IMR-90 (cell line): ENCODE results near the gene CERK. TPM values are rescaled to one million over a fixed set of nuclear protein-coding genes. Genes with fewer than 3 reads are reported as not detected.

Experiments
- ATAC-seq: fragments of 200-7000 bp; cut with Tn5 transposase; 2 replicates; pipeline ENCODE4 v1.9.1; 2020; ENCODE audit warnings: low read depth, mild to moderate bottlenecking, moderate library complexity
- BruUV-seq: library from RNA; stranded (reverse); fragments of 400-500 nt; replicated peaks from 2 replicates; lab custom pipeline; 2021; lab: Mats Ljungman, UMichigan
- CTCF ChIA-PET: fragments of 300-600 bp; formaldehyde crosslinking; extraction: SDS; loops from one replicate; lab custom pipeline; 2021; ENCODE audit warnings: antibody characterized with exemption; lab: Yijun Ruan, JAX
- POLR2A ChIA-PET: fragments of 300-600 bp; sonication (Branson Sonifier 250); formaldehyde crosslinking; loops from one replicate; lab custom pipeline; 2022; ENCODE audit warnings: antibody characterized with exemption; ENCODE audit not compliant: unreplicated experiment; lab: Charles Lee
- DNase-seq: peaks from one replicate; pipeline ENCODE4 v3.0.0; 2013
- H2AFZ ChIP-seq: replicated peaks from 2 replicates; pipeline ENCODE3; 2013; ENCODE audit warnings: low read length, mild to moderate bottlenecking; ENCODE audit not compliant: poor library complexity
- H2AK5ac ChIP-seq: 2 replicates; pipeline ENCODE4 v1.6.1; 2013; ENCODE audit warnings: low read depth, low read length, inconsistent platforms
- H2AK9ac ChIP-seq: replicated peaks from 2 replicates; pipeline ENCODE3; 2013; ENCODE audit warnings: mild to moderate bottlenecking, low read depth, low read length, moderate library complexity; ENCODE audit not compliant: poor library complexity
- H2BK120ac ChIP-seq: 2 replicates; pipeline ENCODE4 v1.6.1; 2013; ENCODE audit warnings: low read depth, low read length, inconsistent platforms
- H2BK15ac ChIP-seq: 3 replicates; pipeline ENCODE4 v1.6.1; 2013; ENCODE audit warnings: low read depth, low read length, inconsistent platforms
- H2BK20ac ChIP-seq: 2 replicates; pipeline ENCODE4 v1.6.1; 2013; ENCODE audit warnings: low read depth, mild to moderate bottlenecking, inconsistent platforms, low read length, moderate library complexity
- H2BK5ac ChIP-seq: 2 replicates; pipeline ENCODE4 v1.6.1; 2013; ENCODE audit warnings: mild to moderate bottlenecking, low read depth, low read length, inconsistent platforms; ENCODE audit not compliant: poor library complexity, severe bottlenecking
- H3K14ac ChIP-seq: replicated peaks from 2 replicates; pipeline ENCODE4 v1.6.1; 2013; ENCODE audit warnings: low read depth, low read length, inconsistent platforms
- H3K18ac ChIP-seq: 2 replicates; pipeline ENCODE4 v1.6.1; 2013; ENCODE audit warnings: low read depth, low read length, control low read depth
- H3K23ac ChIP-seq: 2 replicates; pipeline ENCODE4 v1.6.1; 2013; ENCODE audit warnings: low read depth, low read length, inconsistent platforms
- H3K27ac ChIP-seq: 2 replicates; pipeline ENCODE4 v1.5.1; 2013; ENCODE audit warnings: mild to moderate bottlenecking, control low read depth, low read length; ENCODE audit not compliant: insufficient read depth
- H3K27me3 ChIP-seq: 2 replicates; pipeline ENCODE4 v1.6.1; 2013; ENCODE audit warnings: low read length; ENCODE audit not compliant: control insufficient read depth, insufficient read depth
- H3K36me3 ChIP-seq: 2 replicates; pipeline ENCODE4 v1.6.1; 2013; ENCODE audit warnings: low read length, mixed read lengths; ENCODE audit not compliant: control insufficient read depth, insufficient read depth
- H3K4ac ChIP-seq: 2 replicates; pipeline ENCODE4 v1.6.1; 2013; ENCODE audit warnings: low read depth, low read length, inconsistent platforms
- H3K4me1 ChIP-seq: 2 replicates; pipeline ENCODE4 v1.6.1; 2013; ENCODE audit warnings: low read length, mixed read lengths; ENCODE audit not compliant: control insufficient read depth, insufficient read depth
- H3K4me2 ChIP-seq: 2 replicates; pipeline ENCODE4 v1.6.1; 2013; ENCODE audit warnings: low read depth, mild to moderate bottlenecking, control low read depth, low read length, moderate library complexity
- H3K4me3 ChIP-seq: 2 replicates; pipeline ENCODE4 v1.5.1; 2013; ENCODE audit warnings: low read depth, mild to moderate bottlenecking, control low read depth, low read length, moderate library complexity; ENCODE audit not compliant: insufficient read depth
- H3K56ac ChIP-seq: 2 replicates; pipeline ENCODE4 v1.6.1; 2013; ENCODE audit warnings: low read length, inconsistent platforms; ENCODE audit not compliant: insufficient read depth; ENCODE audit errors: extremely low read depth
- H3K79me1 ChIP-seq, 2 experiments: 2 replicates each; pipeline ENCODE4 v1.6.1; 2013; ENCODE audit warnings: low read length in 2 of 2, inconsistent platforms in 1 of 2, low read depth in 1 of 2
- H3K9ac ChIP-seq: 2 replicates; pipeline ENCODE4 v1.6.1; 2013; ENCODE audit warnings: low read depth, low read length, control low read depth
- H3K9me1 ChIP-seq: 2 replicates; pipeline ENCODE4 v1.6.1; 2013; ENCODE audit warnings: low read length, inconsistent platforms; ENCODE audit not compliant: insufficient read depth
- H3K9me3 ChIP-seq: 2 replicates; pipeline ENCODE4 v1.6.1; 2013; ENCODE audit warnings: low read length; ENCODE audit not compliant: control insufficient read depth, insufficient read depth
- H4K20me1 ChIP-seq: 2 replicates; pipeline ENCODE4 v1.6.1; 2013; ENCODE audit warnings: low read length, inconsistent platforms; ENCODE audit not compliant: insufficient read depth
- H4K5ac ChIP-seq: 2 replicates; pipeline ENCODE4 v1.6.1; 2013; ENCODE audit warnings: mild to moderate bottlenecking, low read depth, low read length, control low read depth
- H4K8ac ChIP-seq, 2 experiments: 2 replicates each; pipeline ENCODE4 v1.6.1; 2013; ENCODE audit warnings: low read depth in 2 of 2, low read length in 2 of 2, control low read depth in 1 of 2, inconsistent platforms in 1 of 2
- H4K91ac ChIP-seq: 2 replicates; pipeline ENCODE4 v1.6.1; 2013; ENCODE audit warnings: low read depth, low read length, inconsistent platforms; ENCODE audit not compliant: insufficient read depth
- BHLHE40 ChIP-seq: fragments of 150-350 bp; IDR thresholded peaks from 2 replicates; pipeline ENCODE4 v1.6.1; 2016; ENCODE audit warnings: mild to moderate bottlenecking, low read depth, low read length
- CEBPB ChIP-seq: IDR thresholded peaks from 2 replicates; pipeline ENCODE4 v1.6.1; 2012; ENCODE audit warnings: low read depth, low read length, improper control_type of control experiment
- CHD1 ChIP-seq: IDR thresholded peaks from 2 replicates; pipeline ENCODE4 v1.6.1; 2012; ENCODE audit warnings: low read depth, low read length, improper control_type of control experiment
- ELK1 ChIP-seq: fragments of 150-350 bp; IDR thresholded peaks from 2 replicates; pipeline ENCODE4 v1.6.1; 2016; ENCODE audit warnings: low read depth, mild to moderate bottlenecking, low read length, moderate library complexity, borderline replicate concordance
- FOS ChIP-seq: fragments of 150-350 bp; IDR thresholded peaks from 2 replicates; pipeline ENCODE4 v1.6.1; 2016; ENCODE audit warnings: low read depth, low read length
- MAFK ChIP-seq: IDR thresholded peaks from 2 replicates; pipeline ENCODE4 v1.6.1; 2012; ENCODE audit warnings: low read depth, low read length, improper control_type of control experiment
- MAZ ChIP-seq: IDR thresholded peaks from 2 replicates; pipeline ENCODE4 v1.6.1; 2012; ENCODE audit warnings: low read depth, mild to moderate bottlenecking, low read length, improper control_type of control experiment, moderate library complexity, borderline replicate concordance
- MXI1 ChIP-seq: IDR thresholded peaks from 2 replicates; pipeline ENCODE4 v1.6.1; 2012; ENCODE audit warnings: low read depth, mild to moderate bottlenecking, low read length, moderate library complexity, borderline replicate concordance
- NFE2L2 ChIP-seq: fragments of 150-350 bp; IDR thresholded peaks from 2 replicates; pipeline ENCODE4 v1.6.1; 2016; ENCODE audit warnings: low read depth, mild to moderate bottlenecking, low read length
- POLR2A ChIP-seq: IDR thresholded peaks from 2 replicates; pipeline ENCODE4 v1.6.1; 2012; ENCODE audit warnings: mild to moderate bottlenecking, low read depth, low read length
- RAD21 ChIP-seq: IDR thresholded peaks from 2 replicates; pipeline ENCODE4 v1.6.1; 2012; ENCODE audit warnings: low read length, improper control_type of control experiment
- RCOR1 ChIP-seq: IDR thresholded peaks from 2 replicates; pipeline ENCODE4 v1.6.1; 2012; ENCODE audit warnings: mild to moderate bottlenecking, low read length, improper control_type of control experiment; ENCODE audit not compliant: insufficient replicate concordance
- RFX5 ChIP-seq: IDR thresholded peaks from 2 replicates; pipeline ENCODE4 v1.8.0; 2012; ENCODE audit warnings: low read depth, mild to moderate bottlenecking, low read length, moderate library complexity
- SMC3 ChIP-seq: fragments of 150-350 bp; IDR thresholded peaks from 2 replicates; pipeline ENCODE4 v1.6.1; 2016; ENCODE audit warnings: low read depth, mild to moderate bottlenecking, antibody characterized with exemption, low read length, moderate library complexity
- WGBS, 2 experiments: methylation state at CpG; one replicate each; pipeline versions ENCODE4 v1.1.5 to v1.1.7; 2013; ENCODE audit warnings: missing lambda C conversion rate in 2 of 2; ENCODE audit not compliant: insufficient read length in 1 of 2; ENCODE audit errors: extremely low coverage in 2 of 2; 5-methylcytosine and 5-hydroxymethylcytosine counted together
- dilution Hi-C: fragments of 300-500 bp; cut with HindIII; formaldehyde crosslinking; loops from one replicate; pipeline ENCODE4 v1.14.3; 2018; ENCODE audit warnings: low sequenced_read_pairs; ENCODE audit not compliant: unreplicated experiment
- in situ Hi-C: fragments of 300-500 bp; cut with MboI; formaldehyde crosslinking; loops from 3 replicates; pipeline ENCODE4 v1.14.3; 2019; ENCODE audit warnings: low sequenced_read_pairs, inconsistent platforms, mixed read lengths
- intact Hi-C: fragments of 100-400 bp; cut with micrococcal nuclease; formaldehyde crosslinking; loops from 2 replicates; pipeline ENCODE4 v1.10.0; 2022
- polyA plus RNA-seq, 3 experiments: library from polyadenylated mRNA; depleted of rRNA; stranded (reverse); fragments of >200 nt; gene quantifications; 2 replicates each; pipeline ENCODE4 v1.2.3, GENCODE V29; 2012; ENCODE audit warnings: low replicate concordance in 1 of 3
- total RNA-seq: library from RNA; depleted of rRNA; stranded (reverse); fragments of >200 nt; gene quantifications from 2 replicates; pipeline ENCODE4 v1.2.3, GENCODE V29; 2012
- TF ChIP-seq, protein P1 (sequence below): conservative IDR thresholded peaks from 2 replicates; pipeline ENCODE4 v1.5.1; 2012; ENCODE audit warnings: mild to moderate bottlenecking, low read depth, low read length, improper control_type of control experiment
- TF ChIP-seq, protein P2 (sequence below): fragments of 150-350 bp; IDR thresholded peaks from 2 replicates; pipeline ENCODE4 v1.6.1; 2017; ENCODE audit warnings: mild to moderate bottlenecking, antibody characterized with exemption, low read length, low read depth

The CERK gene
- total and polyA plus RNA-seq, 2 of the 4 experiments (the other 2 are of a cell fraction) = 25.3 to 38.7 TPM

- H3K18ac ChIP-seq = no peak overlapping the region
- H4K8ac ChIP-seq = no peak overlapping the region
- POLR2A ChIA-PET = no interaction called here
- BruUV-seq = TSS peak; percentile 80
- no peak overlapping the region for H3K4me3 ChIP-seq
- peaks cover 9% of the 10 kb centered on the region for H3K9me1 ChIP-seq
- CTCF ChIA-PET = no interaction called here
- peaks cover 38% of the 10 kb centered on the region for H3K36me3 ChIP-seq
- DNase-seq (no peak), ATAC-seq (no peak)
- 79% methylated on average over 6 of the region's 10 CpGs; no CpG with 5 or more reads in 1 of the 2 experiments for WGBS, 2 experiments
- in situ Hi-C loops (no loop called here), intact Hi-C loops (no loop called here), dilution Hi-C loops (no loop called here)
- H3K4me1 ChIP-seq = peaks cover 6% of the 10 kb centered on the region
- no peak overlapping the region for H3K56ac ChIP-seq
- TF ChIP-seq FOS (no peak), RAD21 (no peak), CEBPB (no peak), NFE2L2 (no peak), MAZ (no peak), SMC3 (no peak), RFX5 (no peak), MAFK (no peak), RCOR1 (no peak), ELK1 (no peak), MXI1 (no peak), BHLHE40 (no peak), POLR2A (no peak), CHD1 (no peak)
- TF ChIP-seq, protein P1, sequence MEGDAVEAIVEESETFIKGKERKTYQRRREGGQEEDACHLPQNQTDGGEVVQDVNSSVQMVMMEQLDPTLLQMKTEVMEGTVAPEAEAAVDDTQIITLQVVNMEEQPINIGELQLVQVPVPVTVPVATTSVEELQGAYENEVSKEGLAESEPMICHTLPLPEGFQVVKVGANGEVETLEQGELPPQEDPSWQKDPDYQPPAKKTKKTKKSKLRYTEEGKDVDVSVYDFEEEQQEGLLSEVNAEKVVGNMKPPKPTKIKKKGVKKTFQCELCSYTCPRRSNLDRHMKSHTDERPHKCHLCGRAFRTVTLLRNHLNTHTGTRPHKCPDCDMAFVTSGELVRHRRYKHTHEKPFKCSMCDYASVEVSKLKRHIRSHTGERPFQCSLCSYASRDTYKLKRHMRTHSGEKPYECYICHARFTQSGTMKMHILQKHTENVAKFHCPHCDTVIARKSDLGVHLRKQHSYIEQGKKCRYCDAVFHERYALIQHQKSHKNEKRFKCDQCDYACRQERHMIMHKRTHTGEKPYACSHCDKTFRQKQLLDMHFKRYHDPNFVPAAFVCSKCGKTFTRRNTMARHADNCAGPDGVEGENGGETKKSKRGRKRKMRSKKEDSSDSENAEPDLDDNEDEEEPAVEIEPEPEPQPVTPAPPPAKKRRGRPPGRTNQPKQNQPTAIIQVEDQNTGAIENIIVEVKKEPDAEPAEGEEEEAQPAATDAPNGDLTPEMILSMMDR = no peak
- TF ChIP-seq, protein P2, sequence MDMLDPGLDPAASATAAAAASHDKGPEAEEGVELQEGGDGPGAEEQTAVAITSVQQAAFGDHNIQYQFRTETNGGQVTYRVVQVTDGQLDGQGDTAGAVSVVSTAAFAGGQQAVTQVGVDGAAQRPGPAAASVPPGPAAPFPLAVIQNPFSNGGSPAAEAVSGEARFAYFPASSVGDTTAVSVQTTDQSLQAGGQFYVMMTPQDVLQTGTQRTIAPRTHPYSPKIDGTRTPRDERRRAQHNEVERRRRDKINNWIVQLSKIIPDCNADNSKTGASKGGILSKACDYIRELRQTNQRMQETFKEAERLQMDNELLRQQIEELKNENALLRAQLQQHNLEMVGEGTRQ = no peak
- no peak overlapping the region for H4K5ac ChIP-seq
- no peak overlapping the region for H3K4ac ChIP-seq
- H2AK5ac ChIP-seq = no peak overlapping the region
- H2BK20ac ChIP-seq = no peak overlapping the region
- no peak overlapping the region for H3K14ac ChIP-seq
- no peaks in the 10 kb centered on the region for H3K27me3 ChIP-seq
- H3K23ac ChIP-seq = no peak overlapping the region
- no peak overlapping the region for H3K27ac ChIP-seq
- no peak overlapping the region for H2BK120ac ChIP-seq
- peaks cover 0 to 6% of the 10 kb centered on the region in 2 experiments; a peak in 1 of 4 replicates for H3K79me1 ChIP-seq
- peaks cover 7% of the 10 kb centered on the region for H4K20me1 ChIP-seq
- no peak overlapping the region for H3K4me2 ChIP-seq
- H3K9ac ChIP-seq = no peak overlapping the region
- H2AK9ac ChIP-seq = no peak overlapping the region
- H2AFZ ChIP-seq = no peak overlapping the region
- no peak overlapping the region for H2BK15ac ChIP-seq
- H3K9me3 ChIP-seq = no peaks in the 10 kb centered on the region
- H4K91ac ChIP-seq = no peak overlapping the region
- H2BK5ac ChIP-seq = no peak overlapping the region
Measured at GRCh38 chr22:46684706-46685105, 53.3 kb downstream of the CERK start.
